ENCODE results near the gene R3HCC1L. TPM values are rescaled to one million over a fixed set of nuclear protein-coding genes. Genes with fewer than 3 reads are reported as not detected.

The R3HCC1L gene
- total and polyA plus RNA-seq, 9 of the 15 experiments (the other 6 are each of a cell fraction or from before 2014, with no cell fraction given): 9.1 to 17.8 (median 12.6) TPM

GRCh38 chr10:98236862-98237261, 102.4 kb downstream of the R3HCC1L start (continued):
- TF ChIP-seq YY1 (IDR thresholded peaks at IDR 0.05; ENCODE audit: borderline replicate concordance in 1 of 3, control insufficient read depth in 1 of 3, extremely low read depth in 1 of 3, insufficient read depth in 3 of 3, insufficient read length in 1 of 3, insufficient replicate concordance in 2 of 3, low read depth in 1 of 3, low read length in 2 of 3) (no peak), ARID1B (IDR thresholded peaks at IDR 0.05) (peak; percentile 96), HMG20A (CRISPR knock-in tag; conservative IDR thresholded peaks at IDR 0.05) (no peak), MLLT1 (IDR thresholded peaks at IDR 0.05) (no peak), COPS2 (conservative IDR thresholded peaks at IDR 0.05) (no peak), E2F4 (CRISPR knock-in tag; IDR thresholded peaks at IDR 0.05; ENCODE audit: low read depth) (no peak), CBFA2T2 (conservative IDR thresholded peaks at IDR 0.05) (peak; percentile 92), ERF (CRISPR knock-in tag; IDR thresholded peaks at IDR 0.05) (no peak), ZNF41 (CRISPR knock-in tag; conservative IDR thresholded peaks at IDR 0.05) (no peak), POLR2AphosphoS5 (IDR thresholded peaks at IDR 0.05; ENCODE audit: control insufficient read depth, insufficient read depth, low read depth, low read length) (peak; percentile 91), ZNF217 (CRISPR knock-in tag; IDR thresholded peaks at IDR 0.05) (no peak), ZNF24 (IDR thresholded peaks at IDR 0.05) (no peak), TFAP4 (CRISPR knock-in tag; IDR thresholded peaks at IDR 0.05; ENCODE audit: borderline replicate concordance) (peak; percentile 36; the same call in 1 of the 2 replicates), NR0B1 (IDR thresholded peaks at IDR 0.05; ENCODE audit: partially characterized antibody) (no peak), DDX20 (tag; IDR thresholded peaks at IDR 0.05; ENCODE audit: low read depth) (no peak), CREB5 (CRISPR knock-in tag; IDR thresholded peaks at IDR 0.05) (no peak), ZNF121 (CRISPR knock-in tag; conservative IDR thresholded peaks at IDR 0.05) (no peak), ZBTB2 (IDR thresholded peaks at IDR 0.05) (no peak), CC2D1A (IDR thresholded peaks at IDR 0.05) (no peak; the same call in 1 of the 2 replicates), ZZZ3 (IDR thresholded peaks at IDR 0.05) (no peak), GATA2 (CRISPR knock-in tag; IDR thresholded peaks at IDR 0.05) (peak; percentile 86), PRMT5 (CRISPR knock-in tag; IDR thresholded peaks at IDR 0.05) (no peak)
